Fibroblast of lung (primary cell): ENCODE measurements around the gene ARHGAP21. TPM values are rescaled to one million over a fixed set of nuclear protein-coding genes. Genes with fewer than 3 reads are reported as not detected.

ENCODE experiments used
- DNase-seq, 2 donors: peaks; one replicate each; pipeline versions ENCODE4 v3.0.0 to v3.0.0-alpha.2; 2010; ENCODE audit warnings: low read depth in 2 of 2
- H2AFZ ChIP-seq: 2 replicates; pipeline ENCODE4 v1.5.1; 2012; ENCODE audit warnings: low read length, control low read depth, inconsistent platforms
- H3K27ac ChIP-seq: 2 replicates; pipeline ENCODE4 v1.5.1; 2011; ENCODE audit warnings: low read length, control low read depth; ENCODE audit not compliant: insufficient read depth
- H3K27me3 ChIP-seq: 2 replicates; pipeline ENCODE4 v1.5.1; 2011; ENCODE audit warnings: mild to moderate bottlenecking, low read length; ENCODE audit not compliant: control insufficient read depth, insufficient read depth
- H3K36me3 ChIP-seq: 2 replicates; pipeline ENCODE4 v1.5.1; 2011; ENCODE audit warnings: low read length; ENCODE audit not compliant: control insufficient read depth, insufficient read depth
- H3K4me1 ChIP-seq: 2 replicates; pipeline ENCODE4 v1.5.1; 2011; ENCODE audit warnings: low read length; ENCODE audit not compliant: control insufficient read depth, insufficient read depth; ENCODE audit errors: extremely low read depth
- H3K4me2 ChIP-seq: 2 replicates; pipeline ENCODE4 v1.5.1; 2011; ENCODE audit warnings: low read length, control low read depth; ENCODE audit not compliant: insufficient read depth; ENCODE audit errors: extremely low read depth
- H3K4me3 ChIP-seq, 4 experiments: fragments of 200-600 bp in 1 of 4; sonication (generic) in 1 of 4; replicated peaks in 1 of 4; 2 replicates each; pipeline ENCODE4 v1.5.1; 2011 to 2016; ENCODE audit warnings: low read length in 4 of 4, low read depth in 3 of 4, mild to moderate bottlenecking in 3 of 4, control low read depth in 2 of 4, inconsistent platforms in 1 of 4, mixed read lengths in 1 of 4; ENCODE audit not compliant: insufficient read depth in 1 of 4; ENCODE audit errors: control extremely low read depth in 1 of 4
- H3K79me2 ChIP-seq: 2 replicates; pipeline ENCODE4 v1.5.1; 2012; ENCODE audit warnings: mild to moderate bottlenecking, low read length, inconsistent platforms; ENCODE audit not compliant: control insufficient read depth, insufficient read depth
- H3K9ac ChIP-seq: 2 replicates; pipeline ENCODE4 v1.5.1; 2011; ENCODE audit warnings: mild to moderate bottlenecking, low read length, control low read depth; ENCODE audit not compliant: insufficient read depth
- H3K9me3 ChIP-seq: 2 replicates; pipeline ENCODE4 v1.5.1; 2012; ENCODE audit warnings: low read depth, low read length; ENCODE audit not compliant: control insufficient read depth, insufficient read depth
- H4K20me1 ChIP-seq: 2 replicates; pipeline ENCODE4 v1.5.1; 2011; ENCODE audit warnings: low read length; ENCODE audit not compliant: control insufficient read depth, insufficient read depth; ENCODE audit errors: extremely low read depth
- EZH2 ChIP-seq: IDR thresholded peaks from 2 replicates; pipeline ENCODE4 v1.5.1; 2012; ENCODE audit warnings: low read length, control low read depth, mild to moderate bottlenecking; ENCODE audit errors: missing control alignments
- polyA plus RNA-seq, 2 donors: library from polyadenylated mRNA; depleted of rRNA in 1 of 2; stranded (reverse) in 1 of 2; unstranded in 1 of 2; fragments of >200 nt; gene quantifications; 2 replicates each; pipeline ENCODE4 v1.2.1, GENCODE V29; 2011 to 2012; ENCODE audit warnings: missing spikeins in 1 of 2
- total RNA-seq: library from RNA; depleted of rRNA; stranded (reverse); fragments of >200 nt; gene quantifications from 2 replicates; pipeline ENCODE4 v1.2.1, GENCODE V29; 2014
- TF ChIP-seq, protein P1 (sequence below), 2 donors: IDR thresholded peaks in 1 of 2; conservative IDR thresholded peaks in 1 of 2; 1 replicate in 1 of 2; 2 replicates in 1 of 2; pipeline ENCODE4 v1.5.1; 2011 to 2012; ENCODE audit warnings: low read length in 2 of 2, control low read depth in 1 of 2, inconsistent platforms in 1 of 2, low read depth in 1 of 2, mild to moderate bottlenecking in 1 of 2

Gene ARHGAP21
- total and polyA plus RNA-seq, 2 donors (not counting 1 experiment from before 2014, with no cell fraction given) = 105 to 173 TPM

DNA sequence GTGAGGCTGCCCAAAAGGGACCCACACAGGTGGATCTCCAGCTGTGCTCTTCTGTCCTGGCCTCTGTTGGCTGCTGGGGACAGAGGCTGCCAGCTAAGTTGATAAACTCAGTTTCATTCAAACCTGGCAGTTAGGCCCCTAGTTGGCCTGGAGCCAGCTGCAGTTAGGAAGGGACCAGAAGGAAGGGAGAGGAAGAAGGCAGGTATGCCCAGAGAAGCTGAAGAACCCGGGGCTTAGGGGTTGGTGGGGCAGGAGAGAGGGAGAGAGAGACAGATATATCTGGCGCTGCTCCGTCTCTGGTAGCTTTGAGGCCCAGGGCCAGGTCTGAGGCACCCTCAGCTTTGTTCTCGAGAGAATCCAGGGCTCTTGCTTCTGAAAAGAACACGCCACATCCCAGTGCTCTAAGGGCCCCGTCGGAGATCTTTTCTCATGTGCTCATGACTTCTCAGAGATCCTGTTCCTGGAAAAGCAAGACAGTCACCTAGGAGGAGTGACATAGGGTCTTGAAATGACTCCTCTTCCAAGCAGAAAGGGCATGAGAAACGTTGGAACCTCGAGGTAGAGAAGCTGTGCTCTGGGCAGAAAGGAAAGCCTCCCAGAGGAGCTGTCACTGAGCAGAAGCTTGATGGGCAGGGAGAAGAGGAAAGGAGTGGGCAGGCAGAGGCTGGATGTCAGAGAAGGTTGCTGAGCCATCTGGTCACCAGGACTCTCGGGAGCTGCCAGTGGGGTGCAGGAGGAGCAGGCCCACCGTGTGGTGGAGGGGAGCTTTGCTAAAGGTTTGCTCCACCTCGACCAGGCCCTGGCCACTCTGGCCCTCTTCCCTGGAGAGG lies 153.6 kb downstream of the ARHGAP21 start:
- no peak overlapping the region for H3K27ac ChIP-seq
- H3K36me3 ChIP-seq = no peaks in the 10 kb centered on the region
- DNase-seq = no peak
- H3K4me1 ChIP-seq = no peaks in the 10 kb centered on the region
- TF ChIP-seq, protein P1, sequence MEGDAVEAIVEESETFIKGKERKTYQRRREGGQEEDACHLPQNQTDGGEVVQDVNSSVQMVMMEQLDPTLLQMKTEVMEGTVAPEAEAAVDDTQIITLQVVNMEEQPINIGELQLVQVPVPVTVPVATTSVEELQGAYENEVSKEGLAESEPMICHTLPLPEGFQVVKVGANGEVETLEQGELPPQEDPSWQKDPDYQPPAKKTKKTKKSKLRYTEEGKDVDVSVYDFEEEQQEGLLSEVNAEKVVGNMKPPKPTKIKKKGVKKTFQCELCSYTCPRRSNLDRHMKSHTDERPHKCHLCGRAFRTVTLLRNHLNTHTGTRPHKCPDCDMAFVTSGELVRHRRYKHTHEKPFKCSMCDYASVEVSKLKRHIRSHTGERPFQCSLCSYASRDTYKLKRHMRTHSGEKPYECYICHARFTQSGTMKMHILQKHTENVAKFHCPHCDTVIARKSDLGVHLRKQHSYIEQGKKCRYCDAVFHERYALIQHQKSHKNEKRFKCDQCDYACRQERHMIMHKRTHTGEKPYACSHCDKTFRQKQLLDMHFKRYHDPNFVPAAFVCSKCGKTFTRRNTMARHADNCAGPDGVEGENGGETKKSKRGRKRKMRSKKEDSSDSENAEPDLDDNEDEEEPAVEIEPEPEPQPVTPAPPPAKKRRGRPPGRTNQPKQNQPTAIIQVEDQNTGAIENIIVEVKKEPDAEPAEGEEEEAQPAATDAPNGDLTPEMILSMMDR (conservative IDR thresholded peaks at IDR 0.05 in 1 of 2, IDR thresholded peaks at IDR 0.05 in 1 of 2; ENCODE audit: low read depth in 1 of 2, low read length in 2 of 2) = no peak
- TF ChIP-seq EZH2 = no peak
- H2AFZ ChIP-seq = no peak overlapping the region
- no peaks in the 10 kb centered on the region for H3K79me2 ChIP-seq
- no peaks in the 10 kb centered on the region for H3K9me3 ChIP-seq
- H4K20me1 ChIP-seq = no peaks in the 10 kb centered on the region
- H3K9ac ChIP-seq = no peak overlapping the region
- H3K27me3 ChIP-seq = no peaks in the 10 kb centered on the region
- no peak overlapping the region for H3K4me2 ChIP-seq
- no peak overlapping the region for H3K4me3 ChIP-seq

DNA sequence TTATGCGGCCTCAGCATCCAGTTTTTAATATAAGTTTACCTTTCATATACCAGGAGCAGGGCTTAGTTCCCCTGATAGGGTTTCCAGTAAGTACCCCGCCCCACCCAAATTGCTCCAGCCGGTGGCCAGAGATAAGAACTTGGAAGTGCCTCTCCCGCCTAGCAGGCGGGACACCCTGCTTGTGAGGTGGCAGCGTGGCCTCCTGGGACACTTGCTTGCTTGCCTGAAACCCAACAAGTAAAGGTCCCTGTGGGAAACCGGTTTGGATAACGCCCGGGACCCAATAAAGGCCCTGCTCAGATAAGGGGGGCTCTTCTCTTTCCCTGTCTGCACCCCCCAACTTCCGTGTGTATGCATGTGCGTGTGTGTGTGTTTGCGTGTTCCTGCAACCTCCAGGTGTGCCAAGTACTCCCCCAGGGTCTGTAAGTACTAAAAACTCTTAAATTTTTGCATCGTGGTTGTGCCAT lies 154.3 kb downstream of the ARHGAP21 start:
- Histone ChIP-seq H3K4me2 (no peak overlapping the region), H3K4me3 (no peak overlapping the region), H3K79me2 (no peaks in the 10 kb centered on the region), H3K27ac (no peak overlapping the region), H4K20me1 (no peaks in the 10 kb centered on the region), H3K9me3 (no peaks in the 10 kb centered on the region), H3K9ac (no peak overlapping the region), H3K27me3 (no peaks in the 10 kb centered on the region), H3K4me1 (no peaks in the 10 kb centered on the region), H2AFZ (no peak overlapping the region), H3K36me3 (no peaks in the 10 kb centered on the region)
- TF ChIP-seq, protein P1 (conservative IDR thresholded peaks at IDR 0.05 in 1 of 2, IDR thresholded peaks at IDR 0.05 in 1 of 2; ENCODE audit: low read depth in 1 of 2, low read length in 2 of 2) = no peak
- no peak for TF ChIP-seq EZH2
- no peak for DNase-seq

DNA sequence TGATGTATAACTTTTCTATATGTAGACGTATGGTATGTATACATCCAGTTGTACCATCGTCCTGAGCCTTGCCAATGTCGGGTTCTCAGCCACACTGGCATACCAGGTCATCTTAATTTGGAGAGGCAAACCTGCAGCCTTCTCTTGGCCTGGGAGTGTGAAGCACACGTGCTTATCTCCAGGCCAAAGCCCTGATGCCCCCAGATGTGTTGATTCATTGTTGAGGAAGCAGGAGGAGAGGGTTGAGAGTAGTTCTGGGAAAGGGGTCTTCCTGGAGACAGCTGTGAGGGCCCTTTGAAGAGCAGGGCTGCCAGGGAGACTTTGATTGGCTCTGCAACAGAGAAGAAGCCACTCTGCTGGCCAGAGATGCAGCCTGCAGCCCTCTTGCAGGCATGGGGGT lies 155.6 kb downstream of the ARHGAP21 start:
- H4K20me1 ChIP-seq = no peaks in the 10 kb centered on the region
- no peak overlapping the region for H2AFZ ChIP-seq
- H3K79me2 ChIP-seq = no peaks in the 10 kb centered on the region
- DNase-seq = no peak
- TF ChIP-seq EZH2 = no peak
- TF ChIP-seq, protein P1 (conservative IDR thresholded peaks at IDR 0.05 in 1 of 2, IDR thresholded peaks at IDR 0.05 in 1 of 2; ENCODE audit: low read depth in 1 of 2, low read length in 2 of 2) = no peak
- H3K4me1 ChIP-seq = no peaks in the 10 kb centered on the region
- H3K27me3 ChIP-seq = no peaks in the 10 kb centered on the region
- no peaks in the 10 kb centered on the region for H3K9me3 ChIP-seq
- H3K4me3 ChIP-seq = no peak overlapping the region
- H3K4me2 ChIP-seq = no peak overlapping the region
- H3K36me3 ChIP-seq = no peaks in the 10 kb centered on the region
- H3K27ac ChIP-seq = no peak overlapping the region
- no peak overlapping the region for H3K9ac ChIP-seq
